Measurements from ENCODE around the gene DAZAP1. TPM values are rescaled to one million over a fixed set of nuclear protein-coding genes. Genes with fewer than 3 reads are reported as not detected.

The DAZAP1 gene
- total RNA-seq, 2 experiments from 2014 or later = 287 to 297 TPM

- Mint-ChIP-seq H3K36me3 (no peaks in the 10 kb centered on the region), H3K4me3 (no peak overlapping the region), H3K27ac (no peak overlapping the region), H3K27me3 (peaks cover 24% of the 10 kb centered on the region), H3K9me3 (no peaks in the 10 kb centered on the region), H3K4me1 (peaks cover 2% of the 10 kb centered on the region)
- no peak for DNase-seq
Measured at GRCh38 chr19:1468274-1468820, 61.0 kb downstream of the DAZAP1 start.

DNA sequence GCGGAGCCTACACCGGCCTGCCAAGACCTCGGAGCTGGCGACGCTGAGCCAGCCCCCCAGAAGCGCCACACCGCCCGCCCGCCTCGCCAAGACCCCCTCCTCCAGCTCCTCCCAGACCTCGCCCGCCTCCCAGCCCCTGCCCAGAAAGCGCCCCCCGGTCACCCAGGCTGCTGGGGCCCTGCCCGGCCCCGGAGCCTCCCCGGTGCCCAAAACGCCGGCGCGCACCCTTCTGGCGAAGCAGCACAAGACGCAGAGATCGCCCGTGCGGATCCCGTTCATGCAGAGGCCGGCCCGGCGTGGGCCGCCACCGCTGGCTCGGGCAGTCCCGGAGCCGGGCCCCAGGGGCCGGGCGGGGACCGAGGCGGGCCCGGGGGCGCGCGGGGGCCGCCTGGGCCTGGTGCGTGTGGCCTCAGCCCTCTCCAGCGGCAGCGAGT, 61.5 kb downstream of the DAZAP1 start:
- Mint-ChIP-seq H3K27me3 (peaks cover 24% of the 10 kb centered on the region), H3K27ac (no peak overlapping the region), H3K9me3 (no peaks in the 10 kb centered on the region)

DNA sequence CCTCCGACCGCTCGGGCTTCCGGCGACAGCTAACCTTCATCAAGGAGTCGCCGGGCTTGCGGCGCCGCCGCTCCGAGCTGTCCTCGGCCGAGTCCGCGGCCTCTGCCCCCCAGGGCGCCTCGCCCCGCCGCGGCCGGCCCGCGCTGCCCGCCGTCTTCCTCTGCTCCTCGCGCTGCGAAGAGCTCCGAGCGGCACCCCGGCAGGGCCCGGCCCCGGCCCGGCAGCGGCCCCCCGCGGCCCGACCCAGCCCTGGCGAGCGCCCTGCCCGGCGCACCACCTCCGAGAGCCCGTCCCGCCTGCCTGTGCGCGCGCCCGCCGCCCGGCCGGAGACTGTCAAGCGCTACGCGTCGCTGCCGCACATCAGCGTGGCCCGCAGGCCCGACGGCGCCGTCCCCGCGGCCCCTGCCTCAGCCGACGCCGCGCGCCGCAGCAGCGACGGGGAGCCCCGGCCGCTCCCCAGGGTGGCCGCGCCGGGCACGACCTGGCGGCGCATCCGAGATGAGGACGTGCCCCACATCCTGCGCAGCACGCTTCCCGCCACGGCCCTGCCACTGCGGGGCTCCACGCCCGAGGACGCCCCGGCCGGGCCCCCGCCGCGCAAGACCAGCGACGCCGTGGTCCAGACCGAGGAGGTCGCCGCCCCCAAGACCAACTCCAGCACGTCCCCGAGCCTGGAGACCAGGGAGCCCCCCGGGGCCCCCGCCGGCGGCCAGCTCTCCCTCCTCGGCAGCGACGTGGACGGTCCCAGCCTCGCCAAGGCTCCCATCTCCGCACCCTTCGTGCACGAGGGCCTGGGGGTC, 62.1 kb downstream of the DAZAP1 start:
- no peak overlapping the region for H3K27ac Mint-ChIP-seq
- H3K9me3 Mint-ChIP-seq = no peaks in the 10 kb centered on the region
- H3K36me3 Mint-ChIP-seq = no peaks in the 10 kb centered on the region
- H3K27me3 Mint-ChIP-seq = peaks cover 24% of the 10 kb centered on the region
- no peak overlapping the region for H3K4me3 Mint-ChIP-seq
- peaks cover 2% of the 10 kb centered on the region for H3K4me1 Mint-ChIP-seq
- DNase-seq = peak; percentile 48

More for the DNA sequence above, 61.5 kb downstream of the DAZAP1 start:
- H3K36me3 Mint-ChIP-seq = no peaks in the 10 kb centered on the region
- DNase-seq = peak; percentile 51
- peak overlapping the region; percentile 22 for H3K4me3 Mint-ChIP-seq
- peaks cover 2% of the 10 kb centered on the region for H3K4me1 Mint-ChIP-seq

DNA sequence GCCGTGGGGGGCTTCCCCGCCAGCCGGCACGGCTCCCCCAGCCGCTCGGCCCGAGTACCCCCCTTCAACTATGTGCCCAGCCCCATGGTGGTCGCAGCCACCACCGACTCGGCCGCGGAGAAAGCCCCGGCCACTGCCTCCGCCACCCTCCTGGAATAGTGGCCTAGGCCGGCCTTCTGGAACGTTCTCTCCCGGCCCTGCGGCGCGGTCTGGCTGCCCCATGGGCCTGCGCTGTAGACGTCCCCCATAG, 62.6 kb downstream of the DAZAP1 start:
- Mint-ChIP-seq H3K4me3 (peak overlapping the region; percentile 50), H3K4me1 (peaks cover 2% of the 10 kb centered on the region), H3K36me3 (no peaks in the 10 kb centered on the region), H3K27me3 (peaks cover 18% of the 10 kb centered on the region), H3K9me3 (no peaks in the 10 kb centered on the region), H3K27ac (no peak overlapping the region)
- no peak for DNase-seq

DNA sequence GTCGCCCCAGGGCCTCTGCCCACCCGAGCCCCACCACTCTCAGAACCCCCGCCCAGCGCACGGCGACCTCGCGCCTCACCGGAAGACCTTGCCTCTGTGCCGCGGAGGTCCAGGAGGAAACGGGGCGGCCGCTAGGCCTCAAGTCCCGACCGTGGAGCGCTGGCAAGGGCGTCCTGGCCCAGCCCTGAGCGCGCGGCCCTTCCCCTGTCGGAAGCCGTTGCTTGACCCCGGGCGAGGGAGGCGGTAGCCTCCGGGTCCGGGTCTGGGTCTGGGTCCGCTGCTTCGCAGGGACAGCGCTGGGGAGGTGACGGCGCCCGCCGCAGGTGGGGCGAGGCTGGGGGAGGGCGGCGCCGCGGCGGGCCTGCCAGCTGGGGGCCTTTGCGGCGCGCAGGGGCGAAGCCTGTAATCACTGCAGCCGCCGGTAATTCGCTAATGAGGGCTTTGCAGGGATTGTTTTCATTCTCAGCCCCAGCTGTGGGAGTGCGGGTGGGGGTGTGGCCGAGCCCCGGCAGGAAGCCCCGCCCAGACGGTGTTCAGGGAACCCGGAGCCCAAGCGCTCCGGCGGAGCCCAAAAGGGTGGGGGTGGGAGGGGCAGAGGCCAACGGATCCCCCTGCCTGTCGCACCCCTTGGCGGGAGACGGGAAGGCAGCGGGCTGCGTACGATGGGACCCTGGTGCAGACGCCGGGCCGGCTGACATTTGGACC, 63.1 kb downstream of the DAZAP1 start:
- no peak overlapping the region for H3K27ac Mint-ChIP-seq
- peak overlapping the region; percentile 50 for H3K4me3 Mint-ChIP-seq
- H3K27me3 Mint-ChIP-seq = peaks cover 18% of the 10 kb centered on the region
- H3K9me3 Mint-ChIP-seq = no peaks in the 10 kb centered on the region
- no peaks in the 10 kb centered on the region for H3K36me3 Mint-ChIP-seq
- H3K4me1 Mint-ChIP-seq = peaks cover 2% of the 10 kb centered on the region
- DNase-seq = peak; percentile 71

DNA sequence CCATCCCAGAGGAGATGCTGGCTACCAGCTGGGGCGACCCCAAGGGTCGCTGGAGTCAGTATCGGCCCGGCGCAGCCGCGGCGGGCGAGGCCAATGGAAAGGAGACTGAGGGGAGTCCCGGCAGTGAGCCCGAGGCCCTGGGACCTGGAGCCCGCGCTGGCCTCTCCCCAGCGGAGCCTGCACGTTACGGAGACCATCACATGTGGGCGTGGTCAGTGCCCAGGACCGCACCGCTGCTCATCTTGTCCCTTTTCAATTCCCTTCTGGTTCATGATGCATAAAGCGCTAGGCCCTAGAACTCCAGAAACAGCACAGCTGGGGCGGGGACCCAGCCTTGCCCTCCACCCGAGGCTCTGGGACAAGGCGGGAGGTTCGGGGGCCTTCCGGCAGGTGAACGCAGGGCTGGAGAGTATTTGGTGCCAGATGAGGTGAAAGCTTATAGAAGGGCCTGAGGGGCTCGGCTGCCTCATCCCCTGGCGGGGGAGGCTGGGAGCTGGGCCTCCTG, 63.7 kb downstream of the DAZAP1 start:
- no peaks in the 10 kb centered on the region for H3K36me3 Mint-ChIP-seq
- peaks cover 2% of the 10 kb centered on the region for H3K4me1 Mint-ChIP-seq
- no peak overlapping the region for H3K4me3 Mint-ChIP-seq
- peaks cover 18% of the 10 kb centered on the region for H3K27me3 Mint-ChIP-seq
- no peak for DNase-seq
- H3K9me3 Mint-ChIP-seq = no peaks in the 10 kb centered on the region
- H3K27ac Mint-ChIP-seq = no peak overlapping the region

DNA sequence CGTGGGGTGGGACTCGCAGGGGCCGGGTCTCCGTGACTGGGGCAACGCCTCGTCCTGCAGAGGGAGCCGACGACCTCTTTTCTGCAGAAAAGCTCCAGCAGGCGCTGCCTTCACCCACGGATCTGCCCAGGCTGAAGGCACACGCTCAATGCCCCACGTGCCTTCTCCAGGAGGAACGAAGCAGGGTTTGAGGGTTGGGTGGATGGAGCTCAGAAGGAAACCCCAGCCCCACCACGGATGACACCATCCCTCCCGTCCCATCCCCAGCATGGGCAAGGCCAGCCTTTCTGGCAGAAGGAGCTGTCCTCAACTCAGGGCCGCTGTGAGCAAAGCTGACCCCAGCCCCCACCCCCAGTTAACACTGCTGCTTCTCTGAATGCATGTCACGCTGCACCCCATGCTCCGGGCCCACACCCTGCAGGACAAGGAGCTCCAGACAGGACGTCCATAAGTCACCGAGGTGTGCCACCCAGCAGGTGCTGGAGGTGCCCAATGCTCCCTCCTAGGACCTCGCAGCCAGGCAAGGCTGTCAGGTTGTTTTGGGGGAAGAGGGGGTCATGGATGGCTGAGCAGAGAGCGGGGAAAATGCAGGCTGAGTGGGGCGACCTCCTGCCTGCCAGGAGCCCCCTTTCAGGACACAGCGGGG, 64.3 kb downstream of the DAZAP1 start:
- no peak for DNase-seq
- H3K36me3 Mint-ChIP-seq = peaks cover 3% of the 10 kb centered on the region
- peaks cover 17% of the 10 kb centered on the region for H3K27me3 Mint-ChIP-seq
- H3K4me3 Mint-ChIP-seq = no peak overlapping the region
- H3K27ac Mint-ChIP-seq = no peak overlapping the region
- peaks cover 5% of the 10 kb centered on the region for H3K4me1 Mint-ChIP-seq
- H3K9me3 Mint-ChIP-seq = no peaks in the 10 kb centered on the region

- no peak overlapping the region for H3K4me3 Mint-ChIP-seq
- no peak for DNase-seq
- no peaks in the 10 kb centered on the region for H3K9me3 Mint-ChIP-seq
- peaks cover 14% of the 10 kb centered on the region for H3K27me3 Mint-ChIP-seq
- H3K27ac Mint-ChIP-seq = no peak overlapping the region
- peaks cover 9% of the 10 kb centered on the region for H3K4me1 Mint-ChIP-seq
- peaks cover 6% of the 10 kb centered on the region for H3K36me3 Mint-ChIP-seq
Measured at GRCh38 chr19:1472231-1473084, 65.1 kb downstream of the DAZAP1 start.

GRCh38 chr19:1473085-1473851, 65.9 kb downstream of the DAZAP1 start:
- H3K9me3 Mint-ChIP-seq = no peaks in the 10 kb centered on the region

DNA sequence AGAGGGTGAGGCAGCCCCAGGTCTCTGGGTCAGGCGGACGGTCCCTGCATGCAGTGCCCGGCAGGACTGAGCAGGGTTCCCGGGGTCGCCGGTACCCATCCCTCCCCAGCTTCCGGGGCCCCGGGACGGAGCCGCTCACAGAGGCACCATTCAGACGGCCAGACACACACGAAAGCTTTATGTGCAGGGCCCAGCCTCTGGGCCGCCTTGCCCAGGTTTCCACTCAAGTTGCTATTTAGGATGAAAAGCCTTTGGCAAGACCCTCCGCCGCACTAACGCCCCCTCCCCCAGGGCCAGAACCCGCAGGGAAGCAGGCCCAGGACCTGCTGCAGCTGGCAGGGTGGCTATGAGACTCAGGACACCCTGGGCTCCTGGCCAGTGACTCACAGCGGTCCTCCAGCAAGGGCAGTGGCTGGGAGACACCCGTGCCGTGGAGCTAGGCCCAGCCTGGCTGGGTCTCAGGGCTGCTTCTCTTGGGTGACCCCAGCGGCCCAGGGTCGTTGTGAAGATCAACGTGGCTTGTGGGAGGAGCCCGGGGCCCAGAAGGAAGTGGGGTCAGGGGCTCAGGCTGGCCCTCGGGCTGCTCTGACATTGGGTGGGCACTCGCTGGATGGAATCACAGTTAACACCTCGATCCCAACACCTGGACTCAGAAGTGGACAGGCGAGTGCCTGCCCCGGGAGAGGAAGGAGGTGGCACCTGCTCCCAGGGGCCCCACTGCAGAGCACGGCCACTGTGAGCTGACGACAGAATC, 66.8 kb downstream of the DAZAP1 start:
- H3K9me3 Mint-ChIP-seq = no peaks in the 10 kb centered on the region
- peaks cover 14% of the 10 kb centered on the region for H3K4me1 Mint-ChIP-seq
- peaks cover 9% of the 10 kb centered on the region for H3K36me3 Mint-ChIP-seq
- H3K4me3 Mint-ChIP-seq = no peak overlapping the region
- no peak for DNase-seq
- peaks cover 14% of the 10 kb centered on the region for H3K27me3 Mint-ChIP-seq
- no peak overlapping the region for H3K27ac Mint-ChIP-seq

More at GRCh38 chr19:1473085-1473851, 65.9 kb downstream of the DAZAP1 start:
- peaks cover 7% of the 10 kb centered on the region for H3K36me3 Mint-ChIP-seq
- peaks cover 14% of the 10 kb centered on the region for H3K27me3 Mint-ChIP-seq
- H3K27ac Mint-ChIP-seq = peak overlapping the region; percentile 21
- no peak overlapping the region for H3K4me3 Mint-ChIP-seq
- peaks cover 11% of the 10 kb centered on the region for H3K4me1 Mint-ChIP-seq
- no peak for DNase-seq

DNA sequence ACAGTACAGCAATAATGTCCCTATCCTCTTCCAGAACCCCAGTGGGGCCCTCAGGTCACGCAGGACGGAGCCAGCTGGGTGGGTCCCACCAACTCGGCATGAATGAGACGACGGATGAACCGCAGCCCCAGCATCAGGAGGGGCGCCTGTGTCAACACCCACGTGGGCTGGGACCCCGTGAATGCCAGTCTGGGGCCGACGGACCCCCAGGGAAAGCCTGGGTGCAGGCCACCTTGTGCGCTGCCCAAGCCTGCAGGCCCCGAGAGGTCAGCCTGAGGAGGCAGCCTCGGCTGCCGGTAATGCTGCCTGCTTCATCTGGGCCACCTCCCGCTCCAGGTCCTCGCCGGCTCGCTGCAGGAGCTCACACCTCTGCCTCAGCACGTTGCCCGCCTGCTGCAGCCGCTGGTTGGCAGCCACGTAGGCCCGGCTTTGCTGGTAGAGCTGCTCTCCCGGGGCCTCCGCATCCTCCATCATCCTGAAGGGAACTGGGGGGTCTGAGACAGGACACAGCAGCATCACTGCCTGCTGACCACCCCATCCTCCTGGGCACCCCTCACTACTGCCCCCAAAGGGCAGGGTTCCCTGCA, 67.5 kb downstream of the DAZAP1 start:
- H3K4me1 Mint-ChIP-seq = peaks cover 18% of the 10 kb centered on the region
- H3K27ac Mint-ChIP-seq = no peak overlapping the region
- peaks cover 13% of the 10 kb centered on the region for H3K27me3 Mint-ChIP-seq
- H3K36me3 Mint-ChIP-seq = peaks cover 9% of the 10 kb centered on the region
- no peak overlapping the region for H3K4me3 Mint-ChIP-seq
- no peaks in the 10 kb centered on the region for H3K9me3 Mint-ChIP-seq
- DNase-seq = no peak

DNA sequence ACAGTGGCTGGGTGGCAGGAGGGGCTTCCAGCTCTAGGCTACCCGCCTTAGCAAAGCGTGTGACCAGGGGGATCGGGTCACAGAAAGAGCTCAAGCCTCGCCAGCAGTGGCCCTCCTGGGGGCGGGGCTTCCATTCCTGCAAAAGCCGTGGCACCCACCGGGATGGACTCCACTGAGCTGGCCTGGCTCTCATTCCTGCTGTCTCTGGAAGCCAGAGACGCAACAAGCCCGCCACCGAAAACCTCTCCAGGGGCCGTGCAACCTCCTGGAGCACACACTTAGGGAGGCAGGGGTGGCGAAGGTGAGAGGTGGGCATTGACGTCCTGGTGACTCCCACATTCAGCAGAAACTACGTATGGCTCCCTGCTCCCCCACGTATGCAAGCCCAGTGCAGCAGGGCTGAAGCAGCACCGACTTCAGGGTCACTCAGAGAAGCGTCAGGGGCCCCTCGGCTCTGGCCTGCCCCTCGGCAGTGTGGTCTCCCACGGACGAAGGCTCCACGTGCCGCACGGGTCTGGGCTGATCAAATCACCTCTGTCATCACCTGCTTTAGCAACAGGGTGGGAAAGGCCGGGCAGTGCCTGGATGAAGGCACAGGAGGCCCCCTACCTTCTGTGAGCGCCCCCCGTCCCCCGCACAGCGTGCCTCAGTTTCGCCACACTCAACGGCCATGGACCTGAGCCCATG, 68.5 kb downstream of the DAZAP1 start:
- Mint-ChIP-seq H3K9me3 (no peaks in the 10 kb centered on the region), H3K27me3 (peaks cover 9% of the 10 kb centered on the region), H3K4me3 (no peak overlapping the region), H3K4me1 (peaks cover 16% of the 10 kb centered on the region), H3K36me3 (peaks cover 9% of the 10 kb centered on the region), H3K27ac (no peak overlapping the region)
- DNase-seq = no peak
